ENCODE measurements around the gene GPR162.
"Not testable (repeated sequence)": the region's sequence is repeated elsewhere in the genome, so short reads cannot be mapped to it uniquely, and the experiment has no call there.

GPR162 gene

DNA sequence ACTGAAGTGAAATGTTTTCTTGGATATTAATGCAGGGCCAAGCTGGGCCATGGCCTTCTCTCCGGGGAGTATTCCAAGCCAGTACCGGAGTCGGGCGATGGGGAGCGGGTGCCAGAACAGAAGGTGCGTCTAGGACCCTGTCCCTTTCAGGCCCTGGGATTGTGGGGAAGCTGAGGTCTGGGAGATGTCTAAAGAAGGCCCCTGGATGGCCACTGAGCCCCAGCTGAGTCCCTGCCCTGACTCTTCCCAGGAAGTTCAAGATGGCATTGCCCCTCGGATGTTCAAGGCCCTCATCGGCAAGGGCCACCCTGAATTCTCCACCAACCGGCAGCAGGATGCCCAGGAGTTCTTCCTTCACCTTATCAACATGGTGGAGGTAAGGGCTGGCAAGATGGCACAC, 38.5 kb downstream of the GPR162 start:
- no peak for DNase-seq

DNA sequence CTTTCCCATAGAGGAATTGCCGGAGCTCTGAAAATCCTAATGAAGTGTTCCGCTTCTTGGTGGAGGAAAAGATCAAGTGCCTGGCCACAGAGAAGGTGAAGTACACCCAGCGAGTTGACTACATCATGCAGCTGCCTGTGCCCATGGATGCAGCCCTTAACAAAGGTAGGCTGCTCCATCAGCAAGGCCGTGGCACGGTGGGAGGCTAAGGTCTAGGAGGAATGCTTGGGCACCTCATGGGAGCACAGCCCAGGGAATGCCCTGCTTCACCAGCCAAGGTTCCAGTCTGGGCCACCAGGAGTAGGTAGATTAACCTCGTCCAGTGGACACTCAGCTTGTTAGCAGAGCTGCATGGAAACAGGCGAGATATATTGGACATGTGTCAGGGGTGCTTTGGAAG, 39.3 kb downstream of the GPR162 start:
- no peak for DNase-seq

DNA sequence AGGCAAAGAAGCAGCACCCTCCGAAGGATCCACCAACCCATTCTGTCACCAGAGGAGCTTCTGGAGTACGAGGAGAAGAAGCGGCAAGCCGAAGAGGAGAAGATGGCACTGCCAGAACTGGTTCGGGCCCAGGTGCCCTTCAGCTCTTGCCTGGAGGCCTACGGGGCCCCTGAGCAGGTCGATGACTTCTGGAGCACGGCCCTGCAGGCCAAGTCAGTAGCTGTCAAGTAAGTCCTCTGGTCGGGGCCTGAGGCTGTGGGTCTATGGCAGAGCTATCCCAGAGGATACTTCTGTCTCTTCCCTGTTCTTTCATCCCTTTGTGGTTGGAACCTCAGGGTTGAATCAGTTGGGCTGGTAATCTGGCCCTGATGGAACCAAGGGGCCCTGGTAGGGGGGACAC, 39.8 kb downstream of the GPR162 start:
- DNase-seq, result no peak

DNA sequence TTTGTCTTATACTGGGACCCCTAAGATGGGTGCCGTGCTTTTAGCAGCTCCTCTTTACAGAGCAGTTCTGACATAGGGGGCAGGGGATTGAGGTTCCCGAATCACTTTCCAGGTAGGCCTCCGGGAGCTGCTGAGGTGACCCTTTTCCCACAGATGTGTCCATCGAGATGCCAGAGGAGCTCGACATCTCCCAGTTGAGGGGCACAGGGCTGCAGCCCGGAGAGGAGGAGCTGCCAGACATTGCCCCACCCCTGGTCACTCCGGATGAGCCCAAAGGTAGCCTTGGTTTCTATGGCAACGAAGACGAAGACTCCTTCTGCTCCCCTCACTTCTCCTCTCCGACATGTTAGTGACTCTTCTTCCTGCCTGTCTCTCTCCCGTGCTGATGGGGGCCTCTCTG, 41.4 kb downstream of the GPR162 start:
- peak; percentile 18 for DNase-seq

DNA sequence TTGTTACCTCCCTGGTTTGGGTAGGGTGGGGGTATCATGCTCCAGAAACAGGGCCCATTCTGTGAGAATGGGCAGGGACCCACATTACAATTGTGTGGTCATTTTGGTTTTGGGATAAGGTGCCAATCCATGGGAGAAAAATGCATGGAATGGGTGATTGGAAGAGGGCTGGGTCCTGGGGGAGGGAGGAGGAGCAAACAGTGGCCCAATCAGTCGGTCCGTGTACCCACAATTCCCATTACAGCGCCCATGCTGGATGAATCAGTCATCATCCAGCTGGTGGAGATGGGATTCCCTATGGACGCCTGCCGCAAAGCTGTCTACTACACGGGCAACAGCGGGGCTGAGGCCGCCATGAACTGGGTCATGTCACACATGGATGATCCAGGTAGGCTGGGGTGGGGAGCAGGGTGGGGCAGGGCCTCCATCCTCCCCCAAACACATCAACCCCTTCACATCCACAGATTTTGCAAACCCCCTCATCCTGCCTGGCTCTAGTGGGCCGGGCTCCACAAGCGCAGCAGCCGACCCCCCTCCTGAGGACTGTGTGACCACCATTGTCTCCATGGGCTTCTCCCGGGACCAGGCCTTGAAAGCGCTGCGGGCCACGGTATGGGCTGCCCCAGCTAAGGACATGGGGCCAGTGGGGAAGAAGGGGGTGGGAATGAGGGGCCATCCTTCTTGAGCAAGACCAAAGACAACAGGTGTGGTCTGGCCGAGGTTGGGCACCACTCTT, 42.1 kb downstream of the GPR162 start:
- peak; percentile 18 for DNase-seq

DNA sequence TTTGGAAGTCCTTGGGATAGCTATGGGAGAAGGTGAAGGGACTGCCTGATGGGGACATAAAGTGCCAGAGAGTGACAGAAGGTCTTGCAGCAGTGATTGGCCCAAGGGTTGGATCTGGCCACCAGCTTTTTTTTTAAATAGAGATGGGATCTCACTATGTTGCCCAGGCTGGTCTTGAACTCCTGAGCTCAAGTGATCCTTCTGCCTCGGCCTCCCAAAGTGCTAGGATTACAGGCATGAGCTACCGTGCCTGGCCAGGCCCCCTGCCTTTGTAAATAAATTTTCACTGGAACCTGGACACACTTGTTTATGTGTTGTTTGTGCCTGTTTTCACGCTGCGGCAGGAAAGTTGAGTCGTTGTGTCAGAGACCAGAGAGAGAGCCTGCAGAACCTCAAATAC, 43.7 kb downstream of the GPR162 start:
- not testable (repeated sequence) for DNase-seq

DNA sequence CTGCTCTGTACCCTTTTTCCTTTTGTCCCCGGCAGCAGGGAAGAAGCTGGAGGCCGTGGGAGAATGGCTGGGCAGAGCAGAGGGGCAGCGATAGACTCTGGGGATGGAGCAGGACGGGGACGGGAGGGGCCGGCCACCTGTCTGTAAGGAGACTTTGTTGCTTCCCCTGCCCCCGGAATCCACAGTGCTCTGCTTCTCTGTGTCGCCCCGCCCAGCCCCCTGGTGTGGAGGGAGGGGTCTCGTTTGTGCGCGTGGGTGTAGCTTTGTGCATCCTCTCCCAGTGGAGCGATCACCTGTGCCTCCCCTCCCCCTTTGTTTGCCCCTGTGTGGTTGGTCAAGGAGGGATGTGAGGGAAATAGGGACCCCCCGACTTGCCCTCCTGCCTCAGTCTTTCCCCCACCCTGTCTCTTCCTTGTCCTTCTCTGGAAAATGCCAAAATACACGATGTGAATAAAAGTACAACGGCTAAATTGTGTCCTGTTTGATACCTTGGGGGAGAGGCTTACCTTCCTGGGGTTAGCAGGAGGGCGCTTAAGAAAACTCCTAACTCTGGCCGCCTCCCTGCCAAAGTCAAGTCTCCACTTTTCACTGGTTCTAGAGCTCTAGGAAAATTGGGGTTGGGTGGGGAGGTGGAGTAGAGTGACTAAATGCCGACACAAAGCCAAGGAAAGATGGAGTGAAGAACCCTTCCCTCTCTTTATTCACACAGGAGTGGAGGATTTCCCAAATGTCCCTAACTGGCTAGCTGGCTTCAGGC, 44.7 kb downstream of the GPR162 start:
- DNase-seq, result peak; percentile 53

DNA sequence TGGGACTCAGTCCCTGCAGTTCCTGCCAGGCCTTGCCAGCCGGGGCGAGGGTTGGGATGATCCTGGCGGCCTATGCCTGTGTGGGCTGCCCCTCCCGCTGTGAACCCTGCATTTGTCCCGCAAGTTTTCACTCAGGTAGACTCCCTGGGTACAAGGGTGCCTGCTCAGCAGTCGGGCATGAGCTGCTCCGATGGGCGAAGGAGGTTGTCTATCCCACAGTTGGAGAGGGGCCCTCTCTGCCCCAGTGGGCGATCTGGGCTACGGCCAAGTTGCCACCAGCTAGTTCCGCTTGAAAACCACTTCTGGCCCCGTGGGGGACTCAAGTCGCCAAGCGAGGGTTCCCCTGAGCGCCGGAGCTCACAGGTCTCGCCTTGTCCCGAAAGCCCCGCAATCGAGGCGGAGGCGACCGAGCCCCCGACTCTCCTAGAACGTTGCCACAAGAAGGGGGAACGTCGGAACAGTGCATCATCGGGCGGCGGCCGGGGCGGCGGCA, 45.3 kb downstream of the GPR162 start:
- DNase-seq, result no peak

DNA sequence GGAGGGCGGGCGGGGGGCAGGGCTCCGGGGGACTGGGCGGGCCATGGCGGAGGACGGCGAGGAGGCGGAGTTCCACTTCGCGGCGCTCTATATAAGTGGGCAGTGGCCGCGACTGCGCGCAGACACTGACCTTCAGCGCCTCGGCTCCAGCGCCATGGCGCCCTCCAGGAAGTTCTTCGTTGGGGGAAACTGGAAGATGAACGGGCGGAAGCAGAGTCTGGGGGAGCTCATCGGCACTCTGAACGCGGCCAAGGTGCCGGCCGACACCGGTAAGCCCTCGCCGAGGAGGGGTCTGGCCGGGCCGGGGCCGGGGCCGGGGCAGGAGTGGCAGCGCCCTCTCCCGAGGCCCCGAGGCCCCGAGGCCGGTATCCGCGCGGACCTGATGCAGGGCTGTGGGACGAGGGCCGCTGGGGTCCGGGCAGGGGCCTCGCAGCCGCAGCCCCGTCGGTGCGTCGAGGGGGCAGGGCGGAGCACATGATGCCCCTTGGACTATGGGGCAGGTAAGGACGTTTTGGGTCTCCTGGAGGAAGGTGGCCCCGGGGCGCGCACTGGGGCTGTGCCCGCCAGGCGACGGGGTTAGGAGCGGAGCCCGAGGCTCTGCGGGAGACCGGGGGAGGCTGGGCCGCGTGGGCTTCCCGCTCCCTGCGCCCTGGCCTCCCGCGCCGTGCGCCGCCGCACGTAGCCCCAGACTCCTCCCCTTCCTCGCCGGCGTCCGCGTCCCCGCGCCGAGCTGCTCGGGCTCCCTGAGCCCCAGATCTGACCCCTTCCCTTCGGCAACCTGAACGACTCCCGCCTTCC, 46.0 kb downstream of the GPR162 start, which contains the start of gene TPI1:
Gene TPI1, plus strand, starts transcription at position 119 of the 798 bp plus-strand sequence. Its CDS starts 36 bp downstream, at position 155.
- peak; percentile 93 for DNase-seq

DNA sequence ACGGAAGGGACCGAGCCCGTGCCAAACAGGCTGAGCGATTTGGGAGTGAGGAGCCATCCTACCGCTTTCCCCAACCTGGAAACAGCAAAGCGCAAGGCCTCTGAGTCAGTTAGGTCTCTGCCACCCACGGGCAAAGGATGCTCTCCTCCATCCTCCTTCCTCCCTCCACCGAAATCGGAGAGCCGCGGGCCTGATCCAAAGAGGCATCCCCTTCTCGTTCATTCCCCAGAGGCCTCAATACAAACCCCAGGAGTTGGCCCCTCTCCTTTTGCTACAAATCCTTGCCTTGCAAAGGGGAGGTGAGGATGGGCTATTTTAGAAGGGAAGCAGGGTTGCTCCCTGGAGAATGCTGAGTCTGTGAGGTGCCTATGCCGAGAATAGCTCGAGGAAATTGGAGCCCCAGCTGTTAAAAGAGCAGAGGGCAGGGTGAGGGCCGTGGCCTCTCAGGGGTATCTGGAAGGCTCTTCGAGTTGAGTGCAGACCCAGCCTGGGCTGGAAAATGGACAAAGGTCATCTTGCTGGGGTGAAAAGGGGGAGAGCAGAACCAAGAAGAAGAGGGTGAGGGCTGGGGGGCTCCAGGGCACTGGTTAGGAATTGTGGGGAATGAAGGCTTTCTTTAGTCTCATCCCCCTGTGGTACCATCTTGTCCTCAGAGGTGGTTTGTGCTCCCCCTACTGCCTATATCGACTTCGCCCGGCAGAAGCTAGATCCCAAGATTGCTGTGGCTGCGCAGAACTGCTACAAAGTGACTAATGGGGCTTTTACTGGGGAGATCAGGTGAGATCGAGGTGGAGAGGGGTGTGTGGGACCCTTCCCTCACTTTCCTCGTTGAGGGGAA, 46.8 kb downstream of the GPR162 start:
- DNase-seq, result peak; percentile 40

DNA sequence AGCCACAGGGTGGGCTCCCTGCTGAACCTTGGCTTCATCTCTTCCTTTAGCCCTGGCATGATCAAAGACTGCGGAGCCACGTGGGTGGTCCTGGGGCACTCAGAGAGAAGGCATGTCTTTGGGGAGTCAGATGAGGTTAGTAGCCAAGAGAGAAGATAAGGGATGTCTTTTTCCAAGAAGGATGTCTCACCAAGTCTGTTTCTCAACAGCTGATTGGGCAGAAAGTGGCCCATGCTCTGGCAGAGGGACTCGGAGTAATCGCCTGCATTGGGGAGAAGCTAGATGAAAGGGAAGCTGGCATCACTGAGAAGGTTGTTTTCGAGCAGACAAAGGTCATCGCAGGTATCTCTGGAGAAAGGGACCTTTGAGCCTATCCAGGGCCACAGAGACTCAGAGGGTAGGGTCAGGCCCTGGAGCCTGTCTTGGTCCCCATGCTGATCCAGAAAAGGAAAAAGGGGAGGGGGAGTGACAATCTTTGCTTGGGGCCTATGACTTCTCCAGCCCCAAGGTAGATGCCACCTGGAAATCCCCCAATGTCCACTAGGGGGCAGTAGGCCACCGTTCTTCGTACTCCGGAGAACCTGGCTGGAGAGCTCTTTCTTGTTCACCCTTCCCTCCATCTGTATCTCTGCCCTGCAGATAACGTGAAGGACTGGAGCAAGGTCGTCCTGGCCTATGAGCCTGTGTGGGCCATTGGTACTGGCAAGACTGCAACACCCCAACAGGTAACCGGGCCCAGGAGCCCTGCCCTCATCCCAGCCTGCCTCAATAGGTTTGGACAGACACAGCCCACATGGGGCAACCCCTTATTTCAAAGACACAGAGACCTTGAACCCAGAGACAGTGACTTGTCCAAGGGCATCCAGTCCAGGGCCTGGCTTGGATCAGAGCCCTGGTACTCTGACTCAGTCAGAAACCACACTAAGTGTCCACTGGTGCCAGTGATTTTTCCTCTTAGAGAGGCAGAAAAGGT, 47.7 kb downstream of the GPR162 start:
- peak; percentile 88 for DNase-seq

DNA sequence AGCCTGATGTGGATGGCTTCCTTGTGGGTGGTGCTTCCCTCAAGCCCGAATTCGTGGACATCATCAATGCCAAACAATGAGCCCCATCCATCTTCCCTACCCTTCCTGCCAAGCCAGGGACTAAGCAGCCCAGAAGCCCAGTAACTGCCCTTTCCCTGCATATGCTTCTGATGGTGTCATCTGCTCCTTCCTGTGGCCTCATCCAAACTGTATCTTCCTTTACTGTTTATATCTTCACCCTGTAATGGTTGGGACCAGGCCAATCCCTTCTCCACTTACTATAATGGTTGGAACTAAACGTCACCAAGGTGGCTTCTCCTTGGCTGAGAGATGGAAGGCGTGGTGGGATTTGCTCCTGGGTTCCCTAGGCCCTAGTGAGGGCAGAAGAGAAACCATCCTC, 48.7 kb downstream of the GPR162 start:
- DNase-seq, result not testable (repeated sequence)

DNA sequence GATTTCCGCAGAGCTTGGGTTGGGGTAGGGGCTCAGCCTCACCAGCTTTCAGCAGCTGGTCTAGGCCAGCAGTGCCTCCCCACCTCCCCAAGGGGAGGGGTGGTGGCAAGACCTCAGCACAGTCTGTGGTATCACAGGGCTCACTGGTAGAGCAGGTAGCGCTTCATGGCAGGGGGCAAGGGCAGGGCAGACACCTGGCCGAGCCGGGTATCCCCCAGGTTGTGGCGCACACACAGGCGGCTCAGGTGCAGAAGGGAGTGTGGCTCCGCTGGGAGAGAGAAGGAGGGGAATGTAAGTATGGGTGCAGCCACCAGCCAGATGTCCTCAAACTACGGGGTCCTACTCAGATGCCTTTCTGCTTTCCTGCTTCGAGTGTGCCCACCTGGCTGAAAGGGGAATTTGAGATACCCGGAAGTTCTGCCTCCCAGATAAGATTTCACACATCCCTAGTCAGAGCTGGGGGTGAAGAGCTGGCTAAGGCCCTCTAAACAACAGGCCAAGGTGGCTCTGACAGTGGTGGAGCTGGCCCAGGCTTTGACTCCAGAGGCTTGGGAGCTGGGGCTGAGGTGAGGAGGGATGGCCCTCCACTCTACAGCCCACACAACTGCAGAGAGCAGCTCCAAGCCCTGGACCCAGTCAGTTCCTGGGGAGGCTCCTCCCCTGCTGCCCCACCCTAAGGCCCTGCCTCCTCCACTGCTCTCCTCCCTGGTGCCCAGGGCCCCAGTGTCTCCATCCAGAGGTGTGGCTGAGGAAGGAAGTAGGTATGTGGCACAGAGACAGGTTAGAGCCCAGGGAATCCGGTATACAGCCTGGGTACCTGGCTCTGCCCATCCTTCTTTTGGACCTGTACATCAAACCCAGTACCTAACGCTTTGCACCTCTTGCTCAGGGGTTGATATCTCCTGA, 49.7 kb downstream of the GPR162 start:
- no peak for DNase-seq

DNA sequence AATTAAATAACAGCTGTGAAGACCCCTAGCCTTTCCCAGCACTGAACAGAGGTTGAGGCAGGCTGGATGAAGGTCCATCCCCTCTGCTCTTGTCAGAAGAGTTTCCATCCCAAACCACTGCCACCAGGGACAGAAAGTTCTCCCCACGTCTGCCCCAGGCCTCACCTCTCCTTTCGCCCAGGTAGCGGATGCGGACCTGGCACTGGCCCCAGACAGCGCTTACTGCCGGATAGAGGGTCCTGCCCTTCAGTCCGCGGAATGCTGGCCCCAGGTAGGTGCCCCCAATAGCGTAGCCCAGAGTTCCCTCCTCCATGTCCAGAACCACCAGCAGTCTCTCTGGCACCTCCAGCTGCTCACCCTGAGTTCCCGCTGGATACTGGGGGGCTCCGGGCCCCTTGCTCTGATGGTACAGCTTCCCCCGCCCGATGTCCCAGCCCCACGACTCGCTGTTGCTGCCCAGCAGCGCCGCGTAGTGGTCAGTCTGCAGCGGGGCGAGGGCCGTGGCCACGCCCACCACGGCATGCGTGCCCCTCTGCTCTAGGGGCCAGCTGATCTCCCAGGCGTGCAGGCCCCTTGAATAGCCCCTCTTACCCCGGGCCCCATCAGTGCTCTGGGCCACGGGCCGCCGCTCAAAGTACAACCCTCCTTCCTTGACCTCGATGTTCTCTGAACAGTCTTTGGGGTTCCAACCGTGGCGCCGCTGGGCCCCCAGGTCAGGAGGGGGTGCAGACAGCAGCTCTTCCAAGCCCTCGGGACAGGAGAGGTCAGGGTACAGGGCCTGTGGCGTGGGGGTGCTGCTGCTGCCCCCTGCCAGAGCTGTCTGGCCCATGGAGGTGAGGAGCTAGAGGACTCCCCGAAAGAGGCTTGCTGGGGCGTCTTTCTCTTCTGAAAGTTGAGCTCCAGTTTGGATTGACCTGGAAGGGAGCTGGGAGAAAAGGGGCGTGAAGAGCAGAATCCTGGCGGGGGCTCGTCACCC, 50.7 kb downstream of the GPR162 start:
- DNase-seq, result peak; percentile 90

DNA sequence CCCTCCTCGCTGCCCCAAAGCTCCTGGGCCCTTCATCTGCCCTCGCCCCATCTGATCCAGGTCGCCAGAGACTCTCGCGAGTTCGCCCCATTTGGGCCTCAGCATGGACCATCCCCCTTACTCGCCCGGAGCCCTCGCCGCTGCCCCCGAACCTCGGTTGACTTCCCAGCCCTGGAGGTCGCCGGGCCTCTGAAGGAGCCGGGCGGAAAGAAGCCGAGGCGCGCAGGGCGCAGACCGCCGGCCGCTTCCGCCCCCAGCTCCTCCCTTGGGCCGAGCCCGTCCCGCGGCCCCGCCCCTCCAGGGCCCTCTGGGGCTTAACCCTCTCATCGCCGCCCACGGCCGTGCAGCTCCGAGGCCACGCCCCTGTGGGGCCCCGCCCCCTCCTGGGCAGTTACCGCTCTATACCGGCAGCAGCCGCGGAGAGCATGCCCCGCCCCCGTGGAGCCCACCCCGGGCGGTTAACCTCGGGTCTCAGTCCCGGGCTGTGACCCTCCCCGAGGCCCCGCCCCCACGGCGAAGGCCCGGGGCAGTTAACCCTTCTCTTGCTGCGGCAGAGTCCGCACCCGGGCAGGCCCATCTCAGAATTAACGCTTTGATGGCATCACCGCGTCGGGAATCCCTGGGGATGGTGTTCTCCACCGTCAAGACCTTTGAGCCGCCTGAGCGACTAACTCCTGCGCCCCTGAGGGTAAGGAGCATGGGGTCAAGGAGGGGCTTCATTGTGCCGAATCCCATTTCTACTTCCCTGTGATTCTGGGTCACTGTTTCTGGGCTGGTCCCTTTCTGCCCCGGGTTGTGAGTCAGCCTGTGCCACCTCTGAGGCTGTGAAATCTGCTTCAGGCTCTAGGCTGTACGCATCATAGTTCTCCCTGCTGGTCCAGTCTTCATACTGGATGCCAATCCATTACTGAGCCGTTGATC, 51.7 kb downstream of the GPR162 start, which contains the start of gene SPSB2:
Gene SPSB2, minus strand, starts transcription at position 210 of the 921 bp plus-strand sequence. CDS start 402 bp downstream, outside the sequence.
- peak; percentile 98 for DNase-seq

DNA sequence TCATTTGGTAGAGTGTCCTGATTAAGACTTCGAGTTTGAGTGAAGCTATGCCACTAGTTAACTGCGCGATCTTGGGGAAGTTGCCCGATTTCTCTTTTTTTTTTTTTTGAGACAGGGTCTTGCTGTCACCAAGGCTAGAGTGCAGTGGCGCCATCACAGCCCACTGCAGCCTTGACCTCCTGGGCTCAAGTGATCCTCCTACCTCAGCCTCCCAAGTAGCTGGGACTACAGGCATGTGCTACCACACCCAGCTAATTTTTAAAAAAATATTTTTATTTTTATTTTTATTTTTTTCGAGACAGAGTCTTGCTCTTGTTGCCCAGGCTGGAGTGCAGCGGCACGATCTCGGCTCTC, 52.4 kb downstream of the GPR162 start:
- DNase-seq, result peak; percentile 28
